ENCODE data around the gene AVPI1.
"Not testable (repeated sequence)": the region's sequence is repeated elsewhere in the genome, so short reads cannot be mapped to it uniquely, and the experiment has no call there.

AVPI1 gene

GRCh38 chr10:97640868-97641811 lies 45.9 kb downstream of the AVPI1 start:
- DNase-seq (ENCODE audit: low read depth, low spot score) = peak; percentile 58
- in situ Hi-C loops (cut with HindIII; ENCODE audit: low sequenced_read_pairs) = no loop called here
- H3K4me3 ChIP-seq (ENCODE audit: low read depth, low read length) = peak overlapping the region; percentile 86
- no peak for TF ChIP-seq CTCF (IDR thresholded peaks at IDR 0.05; ENCODE audit: low read depth, low read length)

GRCh38 chr10:97640174-97640867 lies 46.7 kb downstream of the AVPI1 start, which contains the start of gene PI4K2A:
TSS of gene PI4K2A (plus strand) at chr10:97640671. CDS start at chr10:97640743, 72 bp downstream.
- in situ Hi-C loops (cut with HindIII; ENCODE audit: low sequenced_read_pairs) = no loop called here
- no peak for TF ChIP-seq CTCF (IDR thresholded peaks at IDR 0.05; ENCODE audit: low read depth, low read length)
- DNase-seq (ENCODE audit: low read depth, low spot score) = peak; percentile 99
- peak within 1 kb of the TSS; percentile 86 for H3K4me3 ChIP-seq (ENCODE audit: low read depth, low read length)

- in situ Hi-C loops (cut with HindIII; ENCODE audit: low sequenced_read_pairs); H3K4me3 ChIP-seq (ENCODE audit: low read depth, low read length); DNase-seq (ENCODE audit: low read depth, low spot score): not testable (repeated sequence)
These were observed 48.0 kb downstream of the AVPI1 start for GRCh38 chr10:97639090-97639489.

- DNase-seq (ENCODE audit: low read depth, low spot score) = no peak
These were observed 51.5 kb downstream of the AVPI1 start for GRCh38 chr10:97635577-97635976.

GRCh38 chr10:97633921-97634320 lies 53.1 kb downstream of the AVPI1 start:
- no peak for DNase-seq (ENCODE audit: low read depth, low spot score)

More at GRCh38 chr10:97635577-97635976, 51.5 kb downstream of the AVPI1 start:
- no peak for TF ChIP-seq CTCF (IDR thresholded peaks at IDR 0.05; ENCODE audit: low read depth, low read length)
- in situ Hi-C loops (cut with HindIII; ENCODE audit: low sequenced_read_pairs) = no loop called here
- H3K4me3 ChIP-seq (ENCODE audit: low read depth, low read length) = no peak overlapping the region

GRCh38 chr10:97632949-97633884 lies 53.8 kb downstream of the AVPI1 start, which contains the start of gene MORN4:
TSS of gene MORN4 (minus strand) at chr10:97633500. CDS start at chr10:97619653, 13,847 bp downstream.
- in situ Hi-C loops (cut with HindIII; ENCODE audit: low sequenced_read_pairs) = no loop called here
- TF ChIP-seq CTCF (IDR thresholded peaks at IDR 0.05; ENCODE audit: low read depth, low read length) = no peak
- H3K4me3 ChIP-seq (ENCODE audit: low read depth, low read length) = peak within 1 kb of the TSS; percentile 80
- peak; percentile 88 for DNase-seq (ENCODE audit: low read depth, low spot score)

More at GRCh38 chr10:97633921-97634320, 53.1 kb downstream of the AVPI1 start:
- peak; percentile 5 for TF ChIP-seq CTCF (IDR thresholded peaks at IDR 0.05; ENCODE audit: low read depth, low read length)
- in situ Hi-C loops (cut with HindIII; ENCODE audit: low sequenced_read_pairs) = no loop called here
- H3K4me3 ChIP-seq (ENCODE audit: low read depth, low read length) = no peak overlapping the region
